GM18508 (cell line): ENCODE measurements around the gene TRIOBP.
"Not testable (repeated sequence)": the region's sequence is repeated elsewhere in the genome, so short reads cannot be mapped to it uniquely, and the experiment has no call there.

ENCODE experiments used
- ATAC-seq: cut with Tn5 transposase; IDR thresholded peaks from one replicate; pipeline ENCODE4 v1.9.1; 2021; ENCODE audit warnings: moderate number of reproducible peaks; ENCODE audit not compliant: insufficient read depth, unreplicated experiment

Gene TRIOBP

DNA sequence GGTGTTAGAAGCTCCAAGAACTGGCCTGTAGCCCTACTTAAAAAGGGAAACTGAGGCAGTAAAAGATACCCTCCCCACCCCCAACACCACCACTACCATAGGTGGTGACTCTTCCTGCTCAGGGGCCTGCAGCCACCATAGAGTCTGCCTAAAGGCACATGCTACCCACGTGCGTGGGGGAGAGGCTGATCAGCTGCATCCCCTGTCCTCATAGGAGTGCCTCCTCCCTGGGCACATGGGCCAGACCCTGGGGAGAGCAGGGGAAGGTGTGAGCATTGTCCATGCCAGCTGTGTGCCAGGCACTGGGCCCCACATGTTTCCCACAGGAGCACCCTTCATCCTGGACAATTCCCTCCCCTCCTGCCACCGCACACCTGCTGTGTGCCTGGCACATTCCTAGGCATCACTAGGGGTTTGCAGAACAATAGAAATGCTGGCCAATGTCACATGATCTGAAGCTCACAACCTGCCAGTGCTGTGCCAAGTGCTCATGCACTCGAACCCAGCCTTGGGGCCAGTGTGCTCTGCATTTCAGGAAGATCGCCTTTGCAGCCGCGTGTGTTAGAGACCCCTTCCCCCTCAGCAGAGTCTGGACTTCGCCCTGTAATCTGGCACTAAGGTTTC, 69.2 kb downstream of the TRIOBP start:
- no peak for ATAC-seq

DNA sequence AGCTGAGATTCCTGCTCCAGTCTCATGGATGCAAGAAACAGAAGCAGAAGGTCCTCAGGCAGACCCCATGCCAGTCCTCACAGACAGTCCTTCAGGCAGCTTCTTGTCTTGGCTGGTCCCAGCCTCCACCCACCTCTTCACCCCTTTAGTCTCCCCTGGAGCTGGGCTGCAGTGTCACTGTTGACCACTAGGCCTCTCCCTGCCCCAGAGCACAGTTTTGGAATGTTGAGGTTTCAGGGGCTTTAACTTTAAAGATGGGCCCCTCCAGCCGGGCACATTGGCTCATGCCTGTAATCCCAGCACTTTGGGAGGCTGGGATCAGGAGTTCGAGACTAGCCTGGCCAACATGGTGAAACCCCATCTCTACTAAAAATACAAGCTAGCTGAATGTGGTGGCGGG, 71.4 kb downstream of the TRIOBP start:
- ATAC-seq = no peak

DNA sequence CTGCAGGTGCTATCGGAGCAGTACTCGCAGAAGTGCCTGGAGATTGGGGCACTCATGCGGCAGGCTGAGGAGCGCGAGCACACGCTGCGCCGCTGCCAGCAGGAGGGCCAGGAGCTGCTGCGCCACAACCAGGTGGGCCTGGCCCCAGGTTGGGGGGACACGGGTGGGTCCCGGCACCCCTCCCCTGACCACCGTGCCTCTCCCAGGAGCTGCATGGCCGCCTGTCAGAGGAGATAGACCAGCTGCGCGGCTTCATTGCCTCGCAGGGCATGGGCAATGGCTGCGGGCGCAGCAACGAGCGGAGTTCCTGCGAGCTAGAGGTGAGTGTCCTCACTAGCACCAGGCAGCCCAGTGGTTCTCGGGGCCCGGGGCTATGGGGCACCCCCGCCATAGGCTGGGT, 72.2 kb downstream of the TRIOBP start:
- no peak for ATAC-seq

DNA sequence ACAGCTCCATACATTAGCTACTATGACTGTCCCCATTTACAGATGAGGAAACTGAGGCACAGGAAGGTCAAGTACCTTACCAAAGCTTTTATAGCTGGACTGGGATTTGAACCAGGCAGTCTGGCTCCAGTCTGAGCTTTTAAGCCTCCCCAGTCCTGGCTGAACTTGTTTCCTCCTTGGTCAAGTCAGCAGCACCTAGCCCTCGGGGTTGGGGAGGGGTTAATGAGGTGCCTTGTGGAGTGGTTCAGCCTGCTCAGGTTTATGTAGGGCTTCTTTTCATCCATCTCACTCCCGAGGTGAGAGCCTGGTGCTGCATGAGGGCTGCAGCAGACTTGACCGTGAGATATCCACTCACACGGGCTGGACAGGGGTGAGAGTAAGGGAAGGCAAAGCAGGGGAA, 74.2 kb downstream of the TRIOBP start:
- no peak for ATAC-seq

DNA sequence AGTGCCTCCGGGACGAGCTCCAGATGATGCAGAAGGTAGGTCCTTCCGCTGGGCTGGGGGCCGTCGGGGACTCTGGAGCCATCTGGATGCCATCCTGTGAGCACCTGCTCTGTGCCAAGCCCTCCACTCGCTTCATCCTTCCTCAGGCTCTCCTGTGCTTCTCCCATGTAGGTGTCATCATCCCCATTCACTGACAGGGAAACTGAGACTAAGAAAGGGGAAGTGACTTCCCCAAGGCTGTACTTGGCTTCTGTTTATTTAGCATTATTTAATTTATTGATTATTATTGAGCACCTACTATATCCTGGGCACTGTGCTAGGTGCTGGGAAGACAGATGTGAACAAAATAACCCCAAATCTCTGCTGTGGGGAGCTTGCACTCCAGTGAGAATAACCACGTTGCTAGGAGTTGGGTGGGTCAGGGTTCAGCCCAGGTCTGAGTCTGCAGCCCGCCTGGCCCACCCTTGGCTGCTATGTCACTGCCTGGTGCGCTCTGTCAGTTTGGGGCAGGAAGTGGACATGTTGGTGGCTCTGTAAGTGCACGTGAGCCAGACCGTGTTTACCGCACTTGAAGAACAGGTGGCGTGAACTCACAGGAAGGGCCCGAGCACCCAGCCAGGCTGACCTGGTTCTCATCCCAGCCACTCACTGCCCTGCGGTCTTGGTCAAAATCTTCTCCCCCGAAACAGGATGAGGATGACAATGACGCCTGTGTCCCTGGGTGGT, 75.0 kb downstream of the TRIOBP start:
- ATAC-seq = no peak

DNA sequence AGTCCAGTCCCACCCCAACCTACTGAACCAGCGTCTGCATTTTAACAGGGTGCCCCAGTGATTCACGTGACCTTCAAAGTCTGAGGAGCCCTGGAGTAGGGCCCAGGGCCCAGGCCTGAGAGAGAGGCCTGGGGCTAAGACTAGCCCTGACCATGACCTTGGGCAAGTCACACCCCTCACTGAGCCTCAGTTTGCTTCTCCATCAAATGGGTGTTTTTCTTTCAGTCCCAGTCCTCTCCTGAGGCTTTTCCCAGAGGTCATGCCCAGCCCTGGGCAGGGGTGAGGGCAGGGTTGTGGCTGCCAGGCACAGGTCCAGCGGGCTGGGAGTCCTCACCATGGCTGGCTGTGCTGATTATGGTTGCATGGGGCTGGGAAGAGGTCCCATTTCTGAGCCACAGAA, 77.9 kb downstream of the TRIOBP start:
- ATAC-seq = no peak

DNA sequence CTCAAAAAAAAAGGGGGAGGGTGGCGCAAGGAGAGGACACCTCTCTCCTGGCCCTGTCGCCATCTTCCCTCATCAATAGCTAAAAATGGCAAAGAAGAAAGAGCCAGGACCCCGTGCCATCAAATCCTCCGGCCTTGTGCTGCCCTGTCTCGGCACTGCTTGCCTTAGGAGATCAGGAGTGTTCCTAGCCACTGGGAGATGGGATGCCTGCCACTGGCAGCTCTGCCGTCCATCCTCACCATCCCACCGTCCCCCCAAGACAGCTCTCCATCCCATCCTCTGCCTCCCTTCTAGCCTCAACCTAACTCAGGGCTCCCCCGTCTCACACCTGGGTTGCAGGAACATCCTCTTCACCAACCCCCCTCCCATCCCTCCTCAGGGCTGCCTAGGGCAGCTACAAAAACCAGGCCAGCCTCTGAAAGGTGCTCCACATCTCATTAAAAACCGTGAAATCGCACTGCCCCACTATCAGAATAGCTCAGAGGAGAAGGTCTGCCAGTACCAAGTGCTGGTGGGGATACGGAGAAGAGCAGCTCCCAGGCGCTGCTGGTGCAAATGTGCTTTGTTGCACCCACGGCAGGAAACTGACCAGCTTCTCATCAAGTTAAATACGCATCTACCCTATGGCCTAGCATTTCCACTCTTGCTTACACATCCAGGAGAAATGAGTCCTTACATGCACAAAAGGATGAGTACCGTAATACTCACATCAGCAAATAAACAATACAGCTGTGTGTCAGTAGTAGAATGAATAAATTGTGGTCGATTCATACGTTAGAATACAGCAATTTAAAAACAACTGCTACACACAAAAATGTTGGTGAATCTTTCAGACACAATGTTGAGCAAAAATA, 79.2 kb downstream of the TRIOBP start:
- ATAC-seq = no peak

DNA sequence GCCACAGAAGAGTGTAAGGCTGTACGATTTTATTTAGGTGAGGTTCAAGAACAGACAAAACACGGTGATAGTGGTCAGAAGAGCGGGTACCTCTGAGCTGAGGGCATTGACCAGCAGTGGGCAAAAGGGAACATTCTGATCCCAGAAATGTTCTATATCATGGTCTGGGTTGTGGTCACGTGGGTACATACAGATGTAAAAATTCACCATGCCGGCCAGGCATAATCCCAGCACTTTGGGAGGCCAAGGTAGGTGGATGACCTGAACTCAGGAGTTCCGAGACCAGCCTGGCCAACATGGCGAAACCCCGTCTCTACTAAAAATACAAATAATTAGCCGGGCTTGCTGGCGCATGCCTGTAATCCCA, 79.8 kb downstream of the TRIOBP start:
- ATAC-seq = no peak

DNA sequence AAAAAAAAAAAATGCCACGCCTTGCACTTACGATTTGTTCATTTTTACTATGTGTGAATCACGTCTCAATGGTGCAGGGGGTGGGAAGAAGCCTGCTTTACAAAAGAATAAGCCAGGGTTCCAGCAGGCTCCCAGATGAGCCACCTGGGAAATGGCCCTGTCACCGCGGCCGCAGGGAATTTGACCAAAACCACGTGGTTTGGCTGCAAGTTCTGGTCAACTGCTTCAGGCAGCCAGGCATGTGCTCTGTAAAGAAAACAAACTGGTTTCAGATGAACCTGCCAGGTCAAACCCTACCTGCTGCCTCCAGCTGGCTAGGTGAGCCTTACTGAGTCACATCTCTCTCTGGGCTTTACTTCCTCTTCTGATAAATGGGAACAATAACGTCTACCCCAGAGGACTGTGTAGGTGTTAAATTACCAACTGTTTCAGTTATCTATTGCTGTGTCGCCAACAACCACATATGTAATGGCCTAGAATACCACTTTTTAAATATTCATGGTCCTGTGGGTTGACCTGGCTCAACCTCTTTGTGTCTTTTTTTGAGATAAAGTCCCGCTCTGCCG, 80.4 kb downstream of the TRIOBP start:
- no peak for ATAC-seq

DNA sequence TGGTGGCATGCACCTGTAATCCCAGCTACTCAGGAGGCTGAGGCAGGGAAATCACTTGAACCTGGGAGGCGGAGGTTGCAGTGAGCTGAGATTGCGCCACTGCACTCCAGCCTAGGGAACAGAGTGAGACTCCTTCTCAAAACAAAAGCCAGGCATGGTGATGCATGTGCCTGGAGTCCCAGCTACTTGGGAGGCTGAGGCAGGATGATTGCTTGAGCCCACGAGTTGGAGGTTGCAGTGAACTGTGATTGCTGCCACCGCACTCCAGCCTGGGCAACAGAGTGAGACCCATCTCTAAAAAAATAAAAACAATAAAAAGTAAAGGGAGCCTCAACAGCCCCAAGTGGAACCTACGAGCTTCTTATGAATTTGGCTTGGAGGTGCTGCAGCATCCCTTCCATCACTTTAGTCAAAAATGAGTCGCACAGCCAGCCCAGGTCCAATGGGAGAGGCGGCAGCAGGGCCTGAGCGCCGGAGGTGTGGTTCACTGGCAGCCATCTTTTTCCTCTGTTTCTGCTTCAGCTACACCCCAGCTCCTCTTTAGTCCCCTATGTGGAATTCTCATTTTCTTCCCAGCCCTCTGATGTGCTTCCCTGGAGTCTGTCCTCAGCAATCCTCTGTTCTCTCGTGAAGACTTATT, 81.6 kb downstream of the TRIOBP start:
- no peak for ATAC-seq

DNA sequence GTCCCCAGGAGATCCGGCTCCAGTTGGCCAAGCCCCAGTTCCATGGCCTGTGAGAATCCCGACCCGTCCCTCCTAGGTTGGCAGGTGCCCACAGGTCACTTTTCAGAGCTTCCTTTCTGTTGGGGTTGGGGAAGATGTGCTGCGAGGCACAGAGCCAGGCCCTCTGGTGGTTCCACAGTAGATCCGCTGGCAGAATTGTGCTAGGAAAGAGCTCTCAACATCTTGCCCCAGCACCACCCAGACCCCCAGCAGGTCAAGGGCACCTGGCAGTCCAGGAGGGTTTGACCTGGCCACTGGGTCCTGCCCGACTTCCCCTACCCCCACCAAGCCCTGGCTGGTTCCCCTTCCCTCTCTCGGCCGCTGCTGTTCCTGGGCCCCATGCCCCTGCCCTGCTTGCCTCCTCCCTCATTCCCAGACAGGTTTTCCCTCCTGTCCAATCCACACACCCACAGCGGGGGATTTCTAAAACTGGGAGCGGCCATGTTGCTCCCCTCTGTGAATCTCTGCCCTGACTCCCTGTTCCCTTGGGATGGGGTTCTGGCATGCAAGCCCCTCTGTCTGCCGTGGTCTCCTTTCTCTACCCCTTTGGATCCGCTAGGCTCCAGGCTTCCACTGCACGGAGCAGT, 84.7 kb downstream of the TRIOBP start:
- ATAC-seq = no peak

DNA sequence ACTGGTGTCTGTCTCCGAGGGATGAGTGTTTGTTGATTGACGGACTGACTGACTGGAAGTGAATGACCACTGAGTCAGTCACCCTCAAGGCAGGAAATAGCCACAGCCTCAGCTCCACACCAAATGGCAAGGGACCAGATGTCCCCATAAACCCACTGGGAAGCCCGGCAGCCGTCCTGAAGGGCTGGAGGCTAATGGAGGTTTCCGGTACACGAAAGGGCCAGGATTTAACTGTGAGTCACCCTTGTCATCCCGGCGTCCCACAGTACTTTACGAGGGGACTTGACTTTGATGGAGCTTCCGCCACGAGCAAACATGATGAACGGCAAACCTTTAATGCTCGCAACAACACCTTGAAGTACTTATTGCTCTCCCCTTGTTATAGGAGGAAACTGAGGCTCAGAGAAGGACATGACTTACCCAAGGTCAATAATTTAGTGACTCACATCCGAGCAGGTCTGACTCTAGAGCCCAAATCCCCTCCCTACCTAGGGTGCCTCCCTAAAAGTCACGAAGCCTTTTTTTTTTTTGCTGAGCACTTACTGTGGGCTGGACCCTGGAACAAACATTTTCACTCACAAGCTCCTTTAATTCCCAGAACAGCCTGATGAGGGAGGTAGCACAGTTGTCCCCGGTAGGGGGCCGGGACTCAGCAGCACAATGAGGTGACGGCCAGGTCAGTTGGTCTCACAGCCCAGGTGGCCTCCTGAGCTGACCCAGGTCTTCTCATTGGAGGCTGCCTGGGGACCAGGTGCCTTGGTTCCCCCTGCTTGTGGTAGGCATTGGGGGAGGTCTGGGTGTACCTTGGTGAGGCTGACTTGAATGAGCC, 85.7 kb downstream of the TRIOBP start:
- no peak for ATAC-seq

DNA sequence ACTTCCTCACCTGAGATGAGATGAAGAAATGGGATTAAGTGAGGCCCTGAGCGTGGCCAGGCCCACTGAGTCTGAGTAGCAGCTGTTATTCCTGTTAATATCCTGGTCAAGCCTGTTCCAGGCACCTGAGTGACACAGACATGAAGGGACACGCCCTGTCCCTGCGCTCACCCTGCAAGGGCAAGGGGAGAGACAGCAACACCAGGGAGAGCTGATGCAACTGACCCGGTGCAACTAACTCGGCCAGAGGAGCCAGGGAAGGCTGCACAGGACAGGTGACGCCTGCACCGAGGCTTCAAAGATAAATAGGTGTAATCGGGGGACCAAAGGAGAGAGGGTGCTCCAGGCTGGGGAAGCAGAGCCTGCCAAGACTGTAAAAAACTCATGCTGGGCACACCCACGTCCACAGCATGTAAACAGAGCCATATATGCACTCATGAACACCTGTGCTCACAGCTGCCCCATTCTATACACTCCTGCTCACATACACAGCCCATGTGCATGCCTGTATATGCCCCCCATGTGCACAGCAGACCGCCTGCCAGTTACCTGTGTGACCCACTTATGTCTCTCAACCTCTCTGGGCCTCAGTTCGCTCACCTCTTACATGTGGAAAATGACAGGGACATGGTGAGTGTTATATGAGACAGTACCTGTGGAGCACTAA, 88.1 kb downstream of the TRIOBP start:
- ATAC-seq = no peak

DNA sequence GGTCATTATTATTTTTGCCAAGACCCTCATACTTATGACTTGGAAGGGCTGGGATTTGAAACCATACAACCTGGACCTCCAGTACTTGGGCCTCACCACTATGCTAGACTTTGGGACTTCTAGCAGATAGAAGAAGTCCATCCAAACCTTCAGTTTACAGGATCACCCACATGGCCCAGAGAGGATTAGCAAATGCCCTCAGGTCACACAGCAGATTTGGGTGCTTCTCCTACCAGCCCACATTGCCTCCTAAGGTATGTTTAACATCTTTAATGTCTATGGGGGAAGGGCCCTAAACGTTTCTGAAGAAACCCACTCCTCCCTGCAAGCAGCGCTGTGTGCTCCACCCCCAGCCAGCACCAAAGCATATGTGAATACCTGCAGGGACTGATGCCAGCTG, 93.4 kb downstream of the TRIOBP start:
- ATAC-seq = no peak

DNA sequence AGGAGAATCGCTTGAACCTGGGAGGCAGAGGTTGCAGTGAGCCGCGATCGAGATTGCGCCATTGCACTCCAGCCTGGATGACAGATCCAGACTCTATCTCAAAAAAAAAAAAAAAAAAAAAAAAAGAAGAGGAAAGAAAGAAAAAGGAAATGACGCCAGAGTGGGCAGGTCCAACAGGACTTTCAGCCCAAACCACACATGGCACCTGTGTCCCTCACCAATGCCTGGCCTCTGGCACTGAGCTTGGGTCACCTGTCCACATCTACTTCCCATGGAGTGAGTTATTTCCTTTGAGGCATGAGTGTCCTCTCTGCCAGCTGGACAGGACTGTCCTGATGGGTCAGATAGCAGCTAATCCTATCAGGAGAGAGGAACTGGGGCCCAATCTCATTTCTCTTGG, 95.6 kb downstream of the TRIOBP start:
- ATAC-seq = no peak

DNA sequence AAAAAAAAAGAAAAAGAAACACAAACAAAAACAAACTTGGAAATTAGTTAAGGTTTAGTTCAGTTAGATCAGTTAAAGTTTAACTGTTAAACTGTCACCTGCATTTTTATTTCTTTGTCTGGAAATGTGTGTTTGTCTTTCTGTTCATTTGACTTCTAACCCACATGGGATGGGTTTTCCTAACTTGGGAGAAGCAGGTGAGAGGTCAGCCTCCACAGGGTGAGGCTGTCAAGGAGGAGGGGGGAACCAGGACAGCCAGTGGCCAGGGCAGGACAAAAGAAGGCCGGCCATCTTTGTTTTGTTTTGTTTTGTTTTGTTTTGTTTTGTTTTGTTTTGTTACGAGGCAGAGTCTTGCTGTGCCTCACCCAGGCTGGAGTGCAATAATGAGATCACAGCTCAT, 97.5 kb downstream of the TRIOBP start:
- ATAC-seq = no peak

DNA sequence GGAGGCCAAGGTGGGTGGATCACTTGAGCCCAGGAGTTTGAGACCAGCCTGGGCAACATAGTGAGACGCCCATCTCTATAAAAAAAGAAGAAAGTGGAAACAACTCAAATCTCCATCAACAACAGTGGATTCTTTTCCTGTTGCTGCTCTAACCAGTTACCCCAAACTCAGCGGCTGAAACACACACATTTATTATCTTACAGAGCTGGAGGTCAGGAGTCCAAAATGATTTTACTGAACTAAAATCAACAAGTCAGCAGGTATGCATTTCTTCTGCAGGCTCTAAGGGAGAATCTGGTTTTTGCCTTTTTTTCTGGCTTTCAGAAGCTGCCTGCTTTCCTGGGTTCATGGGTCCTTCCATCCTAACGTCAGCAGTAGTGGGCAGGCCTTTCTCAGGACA, 99.2 kb downstream of the TRIOBP start:
- no peak for ATAC-seq

DNA sequence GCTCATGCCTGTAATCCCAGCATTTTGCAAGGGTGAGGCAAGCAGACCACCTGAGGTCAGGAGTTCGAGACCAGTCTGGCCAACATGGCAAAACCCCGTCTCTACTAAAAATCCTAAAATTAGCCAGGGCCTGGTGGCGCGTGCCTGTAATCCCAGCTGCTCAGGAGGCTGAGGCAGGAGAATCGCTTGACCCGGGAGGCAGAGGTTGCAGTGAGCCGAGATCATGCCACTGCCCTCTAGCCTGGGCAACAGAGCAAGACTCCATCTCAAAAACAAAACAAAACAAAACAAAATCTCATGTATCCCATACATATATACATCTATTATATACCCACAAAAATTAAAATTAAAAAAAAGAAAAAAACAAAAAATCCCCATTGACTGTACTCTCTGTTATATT, 100.4 kb downstream of the TRIOBP start:
- not testable (repeated sequence) for ATAC-seq
